Body of pancreas (tissue), 4 donors: ENCODE results near the gene NKAIN2. TPM values are rescaled to one million over a fixed set of nuclear protein-coding genes. Genes with fewer than 3 reads are reported as not detected.

Experiments used
- ATAC-seq: fragments of 150-250 bp; one replicate; pipeline ENCODE4 v1.9.1; 2016
- DNase-seq, 4 donors: peaks; one replicate each; pipeline ENCODE4 v3.0.0-alpha.2; 2019
- H3K27ac ChIP-seq, 4 donors: fragments of 200-600 bp; sonication (generic); 1 replicate in 3 of 4; 2 replicates in 1 of 4; pipeline versions ENCODE4 v1.5.1 to v1.6.1; 2016 to 2019; ENCODE audit warnings: mild to moderate bottlenecking in 1 of 4, mixed read lengths in 1 of 4, moderate library complexity in 1 of 4
- H3K27me3 ChIP-seq, 2 donors: fragments of 200-600 bp; sonication (generic); one replicate each; pipeline ENCODE4 v1.6.0; 2016; ENCODE audit warnings: mild to moderate bottlenecking in 1 of 2
- H3K36me3 ChIP-seq, 2 donors: fragments of 200-600 bp; sonication (generic); replicated peaks in 1 of 2; 2 replicates each; pipeline ENCODE4 v1.5.1; 2016; ENCODE audit warnings: low read depth in 2 of 2; ENCODE audit not compliant: insufficient read depth in 1 of 2
- H3K4me1 ChIP-seq: fragments of 200-600 bp; sonication (generic); one replicate; pipeline ENCODE4 v1.6.0; 2016
- H3K4me3 ChIP-seq, 2 donors: fragments of 200-600 bp; sonication (generic); 1 replicate in 1 of 2; 2 replicates in 1 of 2; pipeline ENCODE4 v1.5.1; 2016 to 2019
- H3K9me3 ChIP-seq, 3 donors: fragments of 200-600 bp; sonication (generic); 1 replicate in 2 of 3; 2 replicates in 1 of 3; pipeline ENCODE4 v1.5.1; 2016
- CTCF ChIP-seq, 7 experiments: fragments of 450-650 bp in 4 of 7; fragments of 200-600 bp in 3 of 7; sonication (generic) in 3 of 7; IDR thresholded peaks; one replicate each; pipeline ENCODE4 v1.5.1; 2016 to 2019; ENCODE audit warnings: antibody characterized with exemption in 7 of 7
- POLR2A ChIP-seq, 3 donors: fragments of 450-650 bp; IDR thresholded peaks; one replicate each; pipeline ENCODE4 v1.6.1; 2016; ENCODE audit warnings: antibody characterized with exemption in 3 of 3, mild to moderate bottlenecking in 2 of 3
- WGBS, 2 donors: methylation state at CpG; one replicate each; pipeline ENCODE4 v1.1.5; 2017; 5-methylcytosine and 5-hydroxymethylcytosine counted together
- intact Hi-C: fragments of 100-400 bp; cut with DNase I; formaldehyde crosslinking; loops from one replicate; pipeline ENCODE4 v1.15.1; 2023
- total RNA-seq, 2 donors: library from RNA; depleted of rRNA; stranded (reverse); fragments of >200 nt; gene quantifications; one replicate each; pipeline ENCODE4 v1.1.0, GENCODE V29; 2016

NKAIN2 gene
- total RNA-seq, 2 donors from 2014 or later, result not detected

DNA sequence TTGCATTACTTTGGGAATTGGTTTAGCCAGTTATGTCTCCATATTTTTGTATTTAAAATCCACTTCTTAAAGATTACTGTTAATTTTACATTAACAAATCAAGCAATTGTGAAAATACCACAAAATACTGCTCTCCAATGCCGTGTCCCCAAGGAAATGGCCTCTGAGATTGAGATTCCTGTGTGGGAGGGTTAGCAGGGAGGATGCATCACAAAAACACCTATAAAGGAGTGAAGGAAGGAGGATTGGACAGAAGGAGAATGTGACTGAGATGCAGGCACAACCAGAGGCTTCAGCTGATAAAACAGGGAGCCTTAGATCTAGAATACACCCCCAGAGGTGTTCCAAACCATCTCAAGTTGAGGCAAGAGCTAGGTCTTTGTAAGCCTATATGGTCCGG lies 34.2 kb upstream of the NKAIN2 start:
- H3K4me3 ChIP-seq, result no peak overlapping the region
- H3K9me3 ChIP-seq, result no peaks in the 10 kb centered on the region
- no peaks in the 10 kb centered on the region for H3K4me1 ChIP-seq
- WGBS, 2 donors, result 67 to 73% methylated on average over 2 of the region's 2 CpGs
- DNase-seq (no peak), ATAC-seq (no peak)
- intact Hi-C loops, result no loop called here
- H3K36me3 ChIP-seq, result no peaks in the 10 kb centered on the region
- H3K27ac ChIP-seq, result no peak overlapping the region
- no peaks in the 10 kb centered on the region for H3K27me3 ChIP-seq
- TF ChIP-seq POLR2A (IDR thresholded peaks at IDR 0.05), result no peak
- TF ChIP-seq CTCF (IDR thresholded peaks at IDR 0.05), result no peak

GRCh38 chr6:123770247-123770949 lies 33.3 kb upstream of the NKAIN2 start:
- H3K27me3 ChIP-seq, result no peaks in the 10 kb centered on the region
- 54 to 57% methylated on average over 3 of the region's 3 CpGs for WGBS, 2 donors
- H3K4me3 ChIP-seq, result no peak overlapping the region
- DNase-seq, result no peak
- no peaks in the 10 kb centered on the region for H3K4me1 ChIP-seq
- H3K36me3 ChIP-seq, result no peaks in the 10 kb centered on the region
- ATAC-seq, result no peak
- no peaks in the 10 kb centered on the region for H3K9me3 ChIP-seq
- no peak for TF ChIP-seq CTCF (IDR thresholded peaks at IDR 0.05)
- TF ChIP-seq POLR2A (IDR thresholded peaks at IDR 0.05), result no peak
- H3K27ac ChIP-seq, result no peak overlapping the region
- intact Hi-C loops, result no loop called here

DNA sequence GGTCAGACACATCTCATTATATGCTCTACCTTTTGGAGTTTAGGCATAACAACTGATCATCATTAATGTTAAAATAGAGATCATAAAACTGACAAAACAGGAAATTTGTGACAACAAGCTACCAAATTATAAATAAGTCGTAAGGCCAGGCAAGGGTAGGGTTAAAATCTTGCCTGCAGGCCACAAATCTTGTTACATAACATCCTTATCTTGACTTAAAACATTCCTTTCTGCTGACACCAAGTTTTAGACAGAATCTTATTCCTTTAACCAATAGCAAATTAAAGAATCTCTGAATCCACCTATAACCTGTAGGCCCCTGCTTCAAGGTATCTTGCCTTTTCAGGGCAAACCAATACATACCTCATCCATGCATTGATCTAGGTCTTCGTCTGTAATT lies 32.5 kb upstream of the NKAIN2 start:
- intact Hi-C loops, result no loop called here
- H3K36me3 ChIP-seq, result no peaks in the 10 kb centered on the region
- no peak for ATAC-seq

GRCh38 chr6:123777563-123777962 lies 26.1 kb upstream of the NKAIN2 start:
- TF ChIP-seq CTCF (IDR thresholded peaks at IDR 0.05), result no peak
- no peak for TF ChIP-seq POLR2A (IDR thresholded peaks at IDR 0.05)
- no peaks in the 10 kb centered on the region for H3K36me3 ChIP-seq
- H3K27ac ChIP-seq, result no peak overlapping the region
- H3K9me3 ChIP-seq, result no peaks in the 10 kb centered on the region
- intact Hi-C loops, result no loop called here
- no peaks in the 10 kb centered on the region for H3K27me3 ChIP-seq
- H3K4me3 ChIP-seq, result no peak overlapping the region
- ATAC-seq, result no peak
- WGBS, 2 donors, result 42 to 63% methylated on average over 3 of the region's 3 CpGs
- DNase-seq, result no peak
- no peaks in the 10 kb centered on the region for H3K4me1 ChIP-seq

More for the DNA sequence above, 32.5 kb upstream of the NKAIN2 start:
- Histone ChIP-seq H3K27ac (no peak overlapping the region), H3K4me1 (no peaks in the 10 kb centered on the region), H3K9me3 (no peaks in the 10 kb centered on the region), H3K4me3 (no peak overlapping the region), H3K27me3 (no peaks in the 10 kb centered on the region)
- no peak for DNase-seq
- TF ChIP-seq POLR2A (IDR thresholded peaks at IDR 0.05) (no peak), CTCF (IDR thresholded peaks at IDR 0.05) (no peak)
- WGBS, 2 donors, result 44 to 47% methylated on average over 2 of the region's 2 CpGs

GRCh38 chr6:123780021-123780420 lies 23.6 kb upstream of the NKAIN2 start:
- ATAC-seq (no peak), DNase-seq (no peak)

More at GRCh38 chr6:123780021-123780420, 23.6 kb upstream of the NKAIN2 start:
- Histone ChIP-seq H3K36me3 (no peaks in the 10 kb centered on the region), H3K27ac (no peak overlapping the region), H3K9me3 (no peaks in the 10 kb centered on the region), H3K4me3 (no peak overlapping the region), H3K27me3 (no peaks in the 10 kb centered on the region), H3K4me1 (no peaks in the 10 kb centered on the region)
- TF ChIP-seq CTCF (IDR thresholded peaks at IDR 0.05), result no peak
- TF ChIP-seq POLR2A (IDR thresholded peaks at IDR 0.05), result no peak
- 39 to 65% methylated on average over 1 of the region's 1 CpG for WGBS, 2 donors
- intact Hi-C loops, result no loop called here
